ENCODE data around the gene POU5F1. TPM values are rescaled to one million over a fixed set of nuclear protein-coding genes. Genes with fewer than 3 reads are reported as not detected.
"Not testable (repeated sequence)": the region's sequence is repeated elsewhere in the genome, so short reads cannot be mapped to it uniquely, and the experiment has no call there.

The POU5F1 gene
- total RNA-seq (not detected), total RNA-seq (0 to 0.08 reads per million in 2 donors)

DNA sequence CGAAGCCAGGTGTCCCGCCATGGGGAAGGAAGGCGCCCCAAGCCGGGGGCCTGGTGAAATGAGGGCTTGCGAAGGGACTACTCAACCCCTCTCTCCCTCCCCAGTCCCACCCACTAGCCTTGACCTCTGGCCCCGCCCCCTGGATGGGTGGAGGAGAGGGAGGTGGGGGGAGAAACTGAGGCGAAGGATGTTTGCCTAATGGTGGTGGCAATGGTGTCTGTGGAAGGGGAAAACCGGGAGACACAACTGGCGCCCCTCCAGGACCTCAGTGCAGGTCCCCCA lies at the start of gene POU5F1:
TSS of gene POU5F1 (minus strand) at position 83 of the 282 bp plus-strand sequence. CDS start at position 21, 62 bp downstream.
- H3K4me3 Mint-ChIP-seq, result no peak within 1 kb of the TSS
- H3K36me3 Mint-ChIP-seq (ENCODE audit: low read depth), result no peaks in the 10 kb centered on the region
- no peak for DNase-seq
- no peak for ATAC-seq
- H3K9me3 ChIP-seq (ENCODE audit: control insufficient read depth, low read length, poor library complexity, severe bottlenecking), result no peaks in the 10 kb centered on the region
- no peaks in the 10 kb centered on the region for H3K27me3 Mint-ChIP-seq
- no peak within 1 kb of the TSS for H3K27ac Mint-ChIP-seq
- H3K4me1 Mint-ChIP-seq, result peaks cover 2% of the 10 kb centered on the region

DNA sequence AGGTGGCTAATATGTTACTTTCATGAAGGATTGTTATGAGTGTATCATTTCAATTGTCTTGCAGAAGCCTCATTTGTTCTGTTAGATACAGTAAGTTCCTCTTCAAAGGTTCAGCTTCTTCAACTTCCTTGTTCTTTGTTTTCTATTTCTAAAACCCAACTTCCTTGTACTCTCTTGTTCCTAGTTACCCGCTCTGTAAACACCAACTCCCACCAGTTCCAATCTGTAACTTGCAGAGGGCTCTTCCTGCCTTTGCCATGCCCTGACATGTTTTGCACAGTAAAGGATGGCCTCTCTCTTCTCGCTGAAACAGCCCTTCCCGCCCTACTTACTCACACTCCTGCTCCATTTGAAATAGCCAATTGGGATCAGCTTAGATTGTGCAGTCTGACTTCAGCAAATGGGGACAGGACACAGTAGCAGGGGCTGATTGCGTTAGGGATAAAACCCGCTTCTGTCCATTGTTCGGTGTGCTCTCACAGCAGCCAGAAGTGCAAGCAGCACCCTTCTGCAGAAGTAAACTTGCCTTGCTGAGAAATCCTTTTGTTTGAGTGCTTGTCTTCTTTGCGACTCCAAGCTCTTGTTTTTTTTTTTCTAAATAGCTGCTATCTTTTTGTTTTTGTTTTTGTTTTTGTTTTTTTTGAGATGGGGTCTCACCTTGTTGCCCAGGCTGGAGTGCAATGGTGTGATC lies 45.9 kb upstream of the POU5F1 start:
- Mint-ChIP-seq H3K27ac (no peak overlapping the region), H3K27me3 (peaks cover 5% of the 10 kb centered on the region), H3K4me3 (no peak overlapping the region), H3K36me3 (ENCODE audit: low read depth) (no peaks in the 10 kb centered on the region), H3K4me1 (no peaks in the 10 kb centered on the region)
- H3K9me3 ChIP-seq (ENCODE audit: control insufficient read depth, low read length, poor library complexity, severe bottlenecking), result no peaks in the 10 kb centered on the region
- no peak for ATAC-seq
- DNase-seq, result no peak

DNA sequence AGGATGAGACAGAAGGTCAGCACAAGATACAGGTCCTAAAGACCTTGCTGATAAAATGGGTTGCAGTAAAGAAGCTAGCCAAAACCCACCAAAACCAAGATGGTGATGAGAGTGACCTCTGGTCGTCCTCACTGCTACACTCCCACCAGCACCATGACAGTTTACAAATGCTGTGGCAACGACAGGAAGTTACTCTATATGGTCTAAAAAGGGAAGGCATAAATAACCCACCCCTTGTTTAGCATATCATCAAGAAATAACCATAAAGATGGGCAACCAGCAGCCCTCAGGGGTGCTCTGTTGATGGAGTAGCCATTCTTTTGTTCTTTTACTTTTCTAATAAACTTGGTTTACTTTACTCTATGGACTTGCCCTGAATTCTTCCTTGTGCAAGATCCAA lies 44.7 kb upstream of the POU5F1 start:
- ATAC-seq, H3K4me3 Mint-ChIP-seq, H3K27ac Mint-ChIP-seq: not testable (repeated sequence)

GRCh38 chr6:31214516-31214915 lies 44.0 kb upstream of the POU5F1 start:
- no peaks in the 10 kb centered on the region for H3K9me3 ChIP-seq (ENCODE audit: control insufficient read depth, low read length, poor library complexity, severe bottlenecking)
- Mint-ChIP-seq H3K4me3 (no peak overlapping the region), H3K36me3 (ENCODE audit: low read depth) (no peaks in the 10 kb centered on the region), H3K27me3 (peaks cover 5% of the 10 kb centered on the region), H3K4me1 (no peaks in the 10 kb centered on the region), H3K27ac (no peak overlapping the region)
- DNase-seq, result no peak
- ATAC-seq, result no peak

More for the DNA sequence above, 44.7 kb upstream of the POU5F1 start:
- not testable (repeated sequence) for H3K9me3 ChIP-seq (ENCODE audit: control insufficient read depth, low read length, poor library complexity, severe bottlenecking); DNase-seq; H3K27me3 Mint-ChIP-seq; H3K36me3 Mint-ChIP-seq (ENCODE audit: low read depth); H3K4me1 Mint-ChIP-seq

- Mint-ChIP-seq H3K36me3 (ENCODE audit: low read depth) (peaks cover 2% of the 10 kb centered on the region), H3K27ac (no peak overlapping the region), H3K4me3 (no peak overlapping the region), H3K4me1 (peaks cover 4% of the 10 kb centered on the region), H3K27me3 (no peaks in the 10 kb centered on the region)
- ATAC-seq (no peak), DNase-seq (no peak)
- no peaks in the 10 kb centered on the region for H3K9me3 ChIP-seq (ENCODE audit: control insufficient read depth, low read length, poor library complexity, severe bottlenecking)
Observed at GRCh38 chr6:31210741-31211532, 40.5 kb upstream of the POU5F1 start.

DNA sequence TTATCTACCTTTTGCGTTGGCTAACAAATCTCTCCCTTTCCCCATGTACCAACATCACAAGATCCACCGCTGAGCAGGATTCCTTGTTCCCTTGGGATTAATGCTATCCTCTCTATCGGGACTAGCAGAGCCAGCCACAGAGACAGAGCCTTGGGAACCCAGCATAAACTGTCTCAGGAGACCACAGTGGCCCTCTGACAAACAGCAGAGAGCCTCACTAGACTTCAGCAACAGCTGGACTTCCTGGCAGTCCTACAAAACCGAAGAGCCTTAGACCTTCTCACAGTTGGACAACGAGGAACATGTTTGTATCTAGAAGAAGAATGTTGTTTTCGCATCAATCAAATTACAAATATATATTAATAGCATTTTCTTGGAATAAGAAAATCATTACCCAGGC lies 39.6 kb upstream of the POU5F1 start:
- peaks cover 9% of the 10 kb centered on the region for H3K4me1 Mint-ChIP-seq
- no peak overlapping the region for H3K27ac Mint-ChIP-seq
- ATAC-seq, result no peak
- peaks cover 2% of the 10 kb centered on the region for H3K36me3 Mint-ChIP-seq (ENCODE audit: low read depth)
- H3K27me3 Mint-ChIP-seq, result no peaks in the 10 kb centered on the region
- no peak overlapping the region for H3K4me3 Mint-ChIP-seq
- no peak for DNase-seq
- no peaks in the 10 kb centered on the region for H3K9me3 ChIP-seq (ENCODE audit: control insufficient read depth, low read length, poor library complexity, severe bottlenecking)

- no peak for ATAC-seq
- peaks cover 14% of the 10 kb centered on the region for H3K4me1 Mint-ChIP-seq
- no peaks in the 10 kb centered on the region for H3K9me3 ChIP-seq (ENCODE audit: control insufficient read depth, low read length, poor library complexity, severe bottlenecking)
- H3K27me3 Mint-ChIP-seq, result no peaks in the 10 kb centered on the region
- peaks cover 2% of the 10 kb centered on the region for H3K36me3 Mint-ChIP-seq (ENCODE audit: low read depth)
- no peak overlapping the region for H3K27ac Mint-ChIP-seq
- no peak overlapping the region for H3K4me3 Mint-ChIP-seq
- DNase-seq, result no peak
Observed at GRCh38 chr6:31209137-31209536, 38.7 kb upstream of the POU5F1 start.

DNA sequence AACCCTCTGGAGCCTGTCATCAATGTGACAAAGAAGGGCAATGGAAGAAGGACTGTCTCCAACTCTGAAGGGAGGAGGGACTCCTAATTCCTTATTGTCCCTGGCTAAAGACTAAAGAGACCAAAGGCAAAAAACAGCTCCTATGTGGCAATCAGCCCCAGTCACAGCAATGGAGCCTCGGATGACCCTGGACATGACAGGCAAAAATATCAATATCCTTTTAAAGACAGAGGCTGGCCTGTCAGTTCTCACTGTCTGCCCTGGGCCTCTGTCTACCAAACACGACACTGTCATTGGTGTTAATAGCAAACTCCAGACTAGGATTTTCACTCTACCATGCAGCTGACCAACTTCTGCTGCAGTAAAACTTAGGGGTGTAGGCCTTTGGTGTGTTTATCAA lies 38.0 kb upstream of the POU5F1 start:
- ATAC-seq (no peak), DNase-seq (no peak)
- no peaks in the 10 kb centered on the region for H3K9me3 ChIP-seq (ENCODE audit: control insufficient read depth, low read length, poor library complexity, severe bottlenecking)
- H3K4me3 Mint-ChIP-seq, result no peak overlapping the region
- peaks cover 20% of the 10 kb centered on the region for H3K4me1 Mint-ChIP-seq
- peaks cover 2% of the 10 kb centered on the region for H3K36me3 Mint-ChIP-seq (ENCODE audit: low read depth)
- H3K27me3 Mint-ChIP-seq, result no peaks in the 10 kb centered on the region
- peak overlapping the region; percentile 78 for H3K27ac Mint-ChIP-seq

DNA sequence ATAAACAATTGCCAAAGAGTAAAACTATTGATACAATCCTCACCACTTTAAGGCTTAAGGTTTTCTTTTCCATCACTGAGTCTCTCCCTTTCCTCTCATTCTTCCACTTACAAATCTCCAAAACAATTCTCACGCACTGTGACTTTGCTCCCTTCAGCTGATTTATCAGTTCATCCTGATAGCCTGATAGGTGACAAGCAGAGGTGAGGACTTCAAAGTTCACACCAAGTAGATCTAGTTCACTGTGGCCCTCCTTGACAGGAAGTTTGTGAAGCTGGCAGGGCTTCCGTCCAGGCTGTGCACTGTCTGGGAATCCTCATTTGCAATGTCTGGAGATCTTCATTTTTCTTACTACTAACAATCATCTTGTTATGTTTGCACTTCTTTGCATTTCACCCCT lies 35.2 kb upstream of the POU5F1 start:
- peaks cover 38% of the 10 kb centered on the region for H3K4me1 Mint-ChIP-seq
- ATAC-seq (no peak), DNase-seq (no peak)
- peaks cover 2% of the 10 kb centered on the region for H3K36me3 Mint-ChIP-seq (ENCODE audit: low read depth)
- H3K4me3 Mint-ChIP-seq, result peak overlapping the region; percentile 84
- no peaks in the 10 kb centered on the region for H3K27me3 Mint-ChIP-seq
- peak overlapping the region; percentile 85 for H3K27ac Mint-ChIP-seq
- no peaks in the 10 kb centered on the region for H3K9me3 ChIP-seq (ENCODE audit: control insufficient read depth, low read length, poor library complexity, severe bottlenecking)

GRCh38 chr6:31204751-31205145 lies 34.3 kb upstream of the POU5F1 start:
- peaks cover 43% of the 10 kb centered on the region for H3K4me1 Mint-ChIP-seq

GRCh38 chr6:31203345-31203979 lies 33.0 kb upstream of the POU5F1 start:
- ATAC-seq (peak; percentile 76), DNase-seq (peak in 1 of 3 donors; percentile 39)
- Mint-ChIP-seq H3K27me3 (no peaks in the 10 kb centered on the region), H3K4me3 (peak overlapping the region; percentile 91), H3K36me3 (ENCODE audit: low read depth) (peaks cover 2% of the 10 kb centered on the region), H3K27ac (peak overlapping the region; percentile 95), H3K4me1 (peaks cover 47% of the 10 kb centered on the region)
- no peaks in the 10 kb centered on the region for H3K9me3 ChIP-seq (ENCODE audit: control insufficient read depth, low read length, poor library complexity, severe bottlenecking)

More at GRCh38 chr6:31204751-31205145, 34.3 kb upstream of the POU5F1 start:
- ATAC-seq (no peak), DNase-seq (no peak)
- H3K4me3 Mint-ChIP-seq, result peak overlapping the region; percentile 91
- no peaks in the 10 kb centered on the region for H3K9me3 ChIP-seq (ENCODE audit: control insufficient read depth, low read length, poor library complexity, severe bottlenecking)
- peaks cover 2% of the 10 kb centered on the region for H3K36me3 Mint-ChIP-seq (ENCODE audit: low read depth)
- H3K27me3 Mint-ChIP-seq, result no peaks in the 10 kb centered on the region
- peak overlapping the region; percentile 95 for H3K27ac Mint-ChIP-seq

- no peaks in the 10 kb centered on the region for H3K9me3 ChIP-seq (ENCODE audit: control insufficient read depth, low read length, poor library complexity, severe bottlenecking)
- Mint-ChIP-seq H3K36me3 (ENCODE audit: low read depth) (peaks cover 3% of the 10 kb centered on the region), H3K27ac (peak overlapping the region; percentile 95), H3K4me1 (peaks cover 48% of the 10 kb centered on the region), H3K27me3 (no peaks in the 10 kb centered on the region), H3K4me3 (peak overlapping the region; percentile 57)
- no peak for ATAC-seq
- no peak for DNase-seq
Observed at GRCh38 chr6:31202259-31203166, 32.0 kb upstream of the POU5F1 start.

DNA sequence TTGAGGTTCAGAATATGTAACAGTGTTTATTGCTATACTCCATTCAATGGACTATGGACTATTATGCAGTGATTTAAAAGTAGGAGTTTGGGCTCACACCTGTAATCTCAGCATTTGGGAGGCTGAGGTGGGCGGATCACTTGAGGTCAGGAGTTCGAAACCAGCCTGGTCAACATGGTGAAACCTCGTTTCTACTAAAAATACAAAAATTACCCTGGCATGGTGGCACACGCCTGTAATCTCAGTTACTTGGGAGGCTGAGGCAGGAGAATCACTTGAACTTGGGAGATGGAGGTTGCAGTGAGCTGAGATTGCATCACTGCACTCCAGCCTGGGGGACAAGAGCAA lies 28.6 kb upstream of the POU5F1 start:
- DNase-seq; H3K9me3 ChIP-seq (ENCODE audit: control insufficient read depth, low read length, poor library complexity, severe bottlenecking); H3K36me3 Mint-ChIP-seq (ENCODE audit: low read depth); ATAC-seq; H3K27me3 Mint-ChIP-seq: not testable (repeated sequence)
- Mint-ChIP-seq H3K4me3 (peak overlapping the region; percentile 94), H3K4me1 (peaks cover 56% of the 10 kb centered on the region), H3K27ac (peak overlapping the region; percentile 97)
